GM12878 (cell line): ENCODE results near the gene RINL. TPM values are rescaled to one million over a fixed set of nuclear protein-coding genes. Genes with fewer than 3 reads are reported as not detected.
A peak's percentile ranks its signal among the peaks of the same experiment; 100 is the strongest.

Source experiments
- BACH1 ChIP-seq: fragments of 450-650 bp; IDR thresholded peaks from 2 replicates; pipeline ENCODE4 v1.6.1; 2017; ENCODE audit warnings: mild to moderate bottlenecking, borderline replicate concordance
- BCLAF1 ChIP-seq: fragments of 450-650 bp; IDR thresholded peaks from 2 replicates; pipeline ENCODE4 v1.6.1; 2017; ENCODE audit warnings: antibody characterized with exemption, mild to moderate bottlenecking, moderate library complexity
- CREB1 ChIP-seq: IDR thresholded peaks from 2 replicates; pipeline ENCODE4 v1.6.1; 2012; ENCODE audit warnings: low read depth, mild to moderate bottlenecking, inconsistent platforms
- KDM1A ChIP-seq: fragments of 200-600 bp; sonication (generic); IDR thresholded peaks from 2 replicates; pipeline ENCODE4 v1.6.1; 2016; ENCODE audit warnings: borderline replicate concordance
- MAX ChIP-seq: IDR thresholded peaks from 2 replicates; pipeline ENCODE4 v1.6.1; 2012; ENCODE audit warnings: low read depth, low read length, improper control_type of control experiment
- MYB ChIP-seq: fragments of 150-350 bp; IDR thresholded peaks from 2 replicates; pipeline ENCODE4 v1.6.1; 2014; ENCODE audit warnings: mild to moderate bottlenecking, low read depth, low read length, borderline replicate concordance
- NR2C1 ChIP-seq: fragments of 450-650 bp; IDR thresholded peaks from 2 replicates; pipeline ENCODE4 v1.6.1; 2017; ENCODE audit warnings: antibody characterized with exemption, mild to moderate bottlenecking, moderate library complexity
- RBBP5 ChIP-seq: fragments of 200-600 bp; sonication (generic); conservative IDR thresholded peaks from 2 replicates; pipeline ENCODE4 v1.6.1; 2016
- SRF ChIP-seq, 2 experiments: IDR thresholded peaks; 2 replicates each; pipeline ENCODE4 v1.6.1; 2011; ENCODE audit warnings: low read depth in 2 of 2, low read length in 2 of 2, mild to moderate bottlenecking in 1 of 2, moderate library complexity in 1 of 2
- SUPT20H ChIP-seq: IDR thresholded peaks from 2 replicates; pipeline ENCODE4 v1.6.1; 2011; ENCODE audit warnings: low read depth, mild to moderate bottlenecking, low read length, moderate library complexity, borderline replicate concordance; ENCODE audit not compliant: control insufficient read depth
- SUZ12 ChIP-seq: fragments of 200-600 bp; sonication (generic); IDR thresholded peaks from one replicate; pipeline ENCODE4 v1.6.1; 2018; ENCODE audit warnings: antibody characterized with exemption, mild to moderate bottlenecking; ENCODE audit not compliant: unreplicated experiment
- TARDBP ChIP-seq: IDR thresholded peaks from 2 replicates; pipeline ENCODE4 v1.6.1; 2016; ENCODE audit warnings: borderline replicate concordance
- ZBED1 ChIP-seq: IDR thresholded peaks from 2 replicates; pipeline ENCODE4 v1.6.1; 2016; ENCODE audit warnings: borderline replicate concordance
- ZBTB4 ChIP-seq: fragments of 450-650 bp; formaldehyde crosslinking; IDR thresholded peaks from 2 replicates; pipeline ENCODE4 v1.4.0; 2022; ENCODE audit warnings: mild to moderate bottlenecking, moderate library complexity
- ZNF217 ChIP-seq: fragments of 450-650 bp; IDR thresholded peaks from 2 replicates; pipeline ENCODE4 v1.6.1; 2017; ENCODE audit warnings: antibody characterized with exemption, mild to moderate bottlenecking
- ZZZ3 ChIP-seq: IDR thresholded peaks from 2 replicates; pipeline ENCODE4 v1.6.1; 2011; ENCODE audit warnings: low read depth; ENCODE audit not compliant: control insufficient read depth, insufficient read length
- polyA plus RNA-seq, 11 experiments: library from polyadenylated mRNA; depleted of rRNA in 4 of 11; unstranded in 6 of 11; stranded (reverse) in 5 of 11; fragments of >200 nt; fragmentation: Nextera tagmentation in 4 of 11; fragmentation: Illumina TruSeq in 1 of 11; extraction: Ambion mirVana in 4 of 11; extraction: Trizol in 1 of 11; gene quantifications; 1 replicate in 1 of 11; 2 replicates in 10 of 11; pipeline versions ENCODE4 v1.2.1 to v1.2.3, GENCODE V29; 2011 to 2016; ENCODE audit warnings: inconsistent platforms in 2 of 11, missing spikeins in 2 of 11, low read depth in 1 of 11
- total RNA-seq, 4 experiments: library from RNA; depleted of rRNA in 3 of 4; stranded (reverse); fragments of >200 nt in 3 of 4; fragmentation: Illumina TruSeq in 1 of 4; extraction: Trizol in 1 of 4; gene quantifications; 2 replicates each; pipeline versions ENCODE4 v1.2.1 to v1.2.3, GENCODE V29; 2013 to 2021
- TF ChIP-seq, protein P1 (sequence below): fragments of 450-650 bp; IDR thresholded peaks from 2 replicates; pipeline ENCODE4 v1.6.1; 2016; ENCODE audit warnings: mild to moderate bottlenecking, moderate library complexity, borderline replicate concordance

Gene RINL
- total and polyA plus RNA-seq, 10 of the 15 experiments (the other 5 are each of a cell fraction or from before 2014, with no cell fraction given), result 14.5 to 64.2 (median 47.6) TPM

- TF ChIP-seq TARDBP, result no peak; the same call in 1 of the 2 replicates
- TF ChIP-seq, protein P1, sequence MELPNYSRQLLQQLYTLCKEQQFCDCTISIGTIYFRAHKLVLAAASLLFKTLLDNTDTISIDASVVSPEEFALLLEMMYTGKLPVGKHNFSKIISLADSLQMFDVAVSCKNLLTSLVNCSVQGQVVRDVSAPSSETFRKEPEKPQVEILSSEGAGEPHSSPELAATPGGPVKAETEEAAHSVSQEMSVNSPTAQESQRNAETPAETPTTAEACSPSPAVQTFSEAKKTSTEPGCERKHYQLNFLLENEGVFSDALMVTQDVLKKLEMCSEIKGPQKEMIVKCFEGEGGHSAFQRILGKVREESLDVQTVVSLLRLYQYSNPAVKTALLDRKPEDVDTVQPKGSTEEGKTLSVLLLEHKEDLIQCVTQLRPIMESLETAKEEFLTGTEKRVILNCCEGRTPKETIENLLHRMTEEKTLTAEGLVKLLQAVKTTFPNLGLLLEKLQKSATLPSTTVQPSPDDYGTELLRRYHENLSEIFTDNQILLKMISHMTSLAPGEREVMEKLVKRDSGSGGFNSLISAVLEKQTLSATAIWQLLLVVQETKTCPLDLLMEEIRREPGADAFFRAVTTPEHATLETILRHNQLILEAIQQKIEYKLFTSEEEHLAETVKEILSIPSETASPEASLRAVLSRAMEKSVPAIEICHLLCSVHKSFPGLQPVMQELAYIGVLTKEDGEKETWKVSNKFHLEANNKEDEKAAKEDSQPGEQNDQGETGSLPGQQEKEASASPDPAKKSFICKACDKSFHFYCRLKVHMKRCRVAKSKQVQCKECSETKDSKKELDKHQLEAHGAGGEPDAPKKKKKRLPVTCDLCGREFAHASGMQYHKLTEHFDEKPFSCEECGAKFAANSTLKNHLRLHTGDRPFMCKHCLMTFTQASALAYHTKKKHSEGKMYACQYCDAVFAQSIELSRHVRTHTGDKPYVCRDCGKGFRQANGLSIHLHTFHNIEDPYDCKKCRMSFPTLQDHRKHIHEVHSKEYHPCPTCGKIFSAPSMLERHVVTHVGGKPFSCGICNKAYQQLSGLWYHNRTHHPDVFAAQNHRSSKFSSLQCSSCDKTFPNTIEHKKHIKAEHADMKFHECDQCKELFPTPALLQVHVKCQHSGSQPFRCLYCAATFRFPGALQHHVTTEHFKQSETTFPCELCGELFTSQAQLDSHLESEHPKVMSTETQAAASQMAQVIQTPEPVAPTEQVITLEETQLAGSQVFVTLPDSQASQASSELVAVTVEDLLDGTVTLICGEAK, result peak; percentile 82; the same call in 1 of the 2 replicates
- peak; percentile 4 to 52; a peak in 1 of 4 replicates for TF ChIP-seq SRF (IDR thresholded peaks at IDR 0.05; ENCODE audit: low read depth in 2 of 2, low read length in 2 of 2)
- no peak for TF ChIP-seq ZNF217
- TF ChIP-seq BCLAF1, result no peak
- TF ChIP-seq MAX, result no peak
- no peak for TF ChIP-seq ZBTB4 (CRISPR knock-in tag)
- TF ChIP-seq CREB1, result peak; percentile 98
- no peak for TF ChIP-seq SUZ12
- TF ChIP-seq ZBED1, result no peak
- no peak for TF ChIP-seq SUPT20H
- peak; percentile 86; the same call in 1 of the 2 replicates for TF ChIP-seq BACH1
- peak; percentile 67 for TF ChIP-seq NR2C1
- no peak for TF ChIP-seq KDM1A
- TF ChIP-seq RBBP5, result no peak
- TF ChIP-seq ZZZ3, result no peak
- no peak for TF ChIP-seq MYB
Observed at GRCh38 chr19:38849860-38850435, 28.1 kb downstream of the RINL start, which contains the start of gene HNRNPL (continued).
